ENCODE data around the gene MRPL1.
"Not testable (repeated sequence)": the region's sequence is repeated elsewhere in the genome, so short reads cannot be mapped to it uniquely, and the experiment has no call there.

The MRPL1 gene

GRCh38 chr4:77982900-77983540 lies 120.4 kb downstream of the MRPL1 start:
- not testable (repeated sequence) for DNase-seq (ENCODE audit: low read depth)

- not testable (repeated sequence) for DNase-seq (ENCODE audit: low read depth)
Observed at GRCh38 chr4:77983612-77984311, 121.1 kb downstream of the MRPL1 start.

- no peak for DNase-seq (ENCODE audit: low read depth)
Observed at GRCh38 chr4:77989968-77990367, 127.3 kb downstream of the MRPL1 start.

- DNase-seq (ENCODE audit: low read depth), result no peak
Observed at GRCh38 chr4:77990456-77990855, 127.8 kb downstream of the MRPL1 start.

GRCh38 chr4:77990904-77991358 lies 128.3 kb downstream of the MRPL1 start:
- no peak for DNase-seq (ENCODE audit: low read depth)

GRCh38 chr4:77992581-77992980 lies 130.0 kb downstream of the MRPL1 start:
- DNase-seq (ENCODE audit: low read depth), result no peak

- peak; percentile 27 for DNase-seq (ENCODE audit: low read depth)
Observed at GRCh38 chr4:77994194-77994721, 131.6 kb downstream of the MRPL1 start.

- no peak for DNase-seq (ENCODE audit: low read depth)
Observed at GRCh38 chr4:77996076-77996475, 133.4 kb downstream of the MRPL1 start.

GRCh38 chr4:78001531-78001930 lies 138.9 kb downstream of the MRPL1 start:
- DNase-seq (ENCODE audit: low read depth), result no peak

- no peak for DNase-seq (ENCODE audit: low read depth)
Observed at GRCh38 chr4:78002260-78002659, 139.6 kb downstream of the MRPL1 start.
